HepG2 (cell line): Measurements from ENCODE around the gene HAO2. TPM values are rescaled to one million over a fixed set of nuclear protein-coding genes. Genes with fewer than 3 reads are reported as not detected.

Source experiments
- ATAC-seq: fragments of 200-7000 bp; cut with Tn5 transposase; 3 replicates; pipeline ENCODE4 v1.9.1; 2020; ENCODE audit warnings: mild to moderate bottlenecking, moderate library complexity
- BruUV-seq: library from RNA; stranded (reverse); fragments of 400-500 nt; replicated peaks from 2 replicates; lab custom pipeline; 2021; lab: Mats Ljungman, UMichigan
- CTCF ChIA-PET: fragments of 300-600 bp; formaldehyde crosslinking; extraction: SDS; loops from one replicate; lab custom pipeline; 2021; ENCODE audit warnings: low total read pairs, inconsistent platforms, low intra/inter-chr PET ratio; lab: Yijun Ruan, JAX
- POLR2A ChIA-PET: fragments of 350-600 bp; sonication (Branson Sonifier 250); formaldehyde crosslinking; loops from one replicate; lab custom pipeline; 2020; ENCODE audit warnings: antibody characterized with exemption, inconsistent platforms; lab: Yijun Ruan, JAX
- DNase-seq: peaks from one replicate; pipeline ENCODE4 v3.0.0-alpha.2; 2015; ENCODE audit warnings: low spot score
- FAIRE-seq: peaks from 3 replicates; lab custom pipeline; 2011; peaks lifted over from hg19 to GRCh38; lab: Jason Lieb, UNC
- H2AFZ ChIP-seq: one replicate; pipeline ENCODE4 v1.6.1; 2011; ENCODE audit warnings: low read length, inconsistent platforms
- H3K27ac ChIP-seq: fragments of 300-600 bp; 3 replicates; pipeline ENCODE4 v1.8.0; 2011; ENCODE audit warnings: mixed run types, mild to moderate bottlenecking, mixed read lengths, low read length, inconsistent platforms; ENCODE audit not compliant: insufficient read depth; ENCODE audit errors: extremely low read length
- H3K27me3 ChIP-seq, 2 experiments: fragments of 200-600 bp in 1 of 2; 2 replicates in 1 of 2; 3 replicates in 1 of 2; pipeline versions ENCODE4 v1.6.0 to v1.8.0; 2011; ENCODE audit warnings: low read length in 2 of 2, mild to moderate bottlenecking in 2 of 2, moderate library complexity in 2 of 2, inconsistent platforms in 1 of 2; ENCODE audit not compliant: insufficient read depth in 2 of 2, control insufficient read depth in 1 of 2
- H3K36me3 ChIP-seq, 2 experiments: fragments of 200-600 bp in 1 of 2; replicated peaks in 1 of 2; 2 replicates in 1 of 2; 3 replicates in 1 of 2; pipeline versions ENCODE4 v1.5.1 to v1.8.0; 2011; ENCODE audit warnings: low read length in 2 of 2, inconsistent platforms in 1 of 2; ENCODE audit not compliant: insufficient read depth in 2 of 2, control insufficient read depth in 1 of 2
- H3K4me1 ChIP-seq: 2 replicates; pipeline ENCODE4 v1.5.1; 2012; ENCODE audit warnings: low read length, inconsistent platforms; ENCODE audit not compliant: insufficient read depth
- H3K4me2 ChIP-seq: 2 replicates; pipeline ENCODE4 v1.6.0; 2011; ENCODE audit warnings: low read depth, low read length, inconsistent platforms
- H3K4me3 ChIP-seq, 3 experiments: fragments of 200-600 bp in 1 of 3; sonication (generic), shearing (Covaris generic) in 1 of 3; replicated peaks in 1 of 3; 2 replicates each; pipeline ENCODE4 v1.5.1; 2011 to 2016; ENCODE audit warnings: low read length in 3 of 3, inconsistent platforms in 2 of 3, low read depth in 2 of 3, mild to moderate bottlenecking in 2 of 3, control low read depth in 1 of 3, mixed read lengths in 1 of 3; ENCODE audit not compliant: insufficient read depth in 1 of 3
- H3K79me2 ChIP-seq: one replicate; pipeline ENCODE4 v1.6.1; 2011; ENCODE audit warnings: low read length, inconsistent platforms; ENCODE audit not compliant: insufficient read depth
- H3K9ac ChIP-seq: 2 replicates; pipeline ENCODE4 v1.6.0; 2011; ENCODE audit warnings: mild to moderate bottlenecking, low read depth, low read length, inconsistent platforms; ENCODE audit not compliant: insufficient read depth
- H3K9me3 ChIP-seq: 2 replicates; pipeline ENCODE4 v1.5.1; 2012; ENCODE audit warnings: mild to moderate bottlenecking, low read length
- H4K20me1 ChIP-seq: 2 replicates; pipeline ENCODE4 v1.6.0; 2011; ENCODE audit warnings: inconsistent platforms, mild to moderate bottlenecking, low read length, moderate library complexity; ENCODE audit not compliant: insufficient read depth
- AGO1 ChIP-seq: fragments of 200-400 bp; formaldehyde crosslinking; IDR thresholded peaks from 2 replicates; pipeline ENCODE4 v1.6.1; 2017; ENCODE audit warnings: mild to moderate bottlenecking, low read depth, low read length, moderate library complexity; ENCODE audit not compliant: poor library complexity, severe bottlenecking
- ATF2 ChIP-seq: sonication (generic); formaldehyde crosslinking; IDR thresholded peaks from 2 replicates; pipeline ENCODE4 v1.4.0; 2020; ENCODE audit warnings: missing genetic modification reagents
- DMAP1 ChIP-seq: IDR thresholded peaks from 2 replicates; pipeline ENCODE4 v1.6.1; 2016
- FOSL1 ChIP-seq: sonication (generic); formaldehyde crosslinking; IDR thresholded peaks from 2 replicates; pipeline ENCODE4 v1.9.0; 2021; ENCODE audit warnings: missing genetic modification reagents, borderline replicate concordance
- MYPOP ChIP-seq: sonication (generic); formaldehyde crosslinking; IDR thresholded peaks from 2 replicates; pipeline ENCODE4 v1.8.1; 2023; ENCODE audit warnings: mild to moderate bottlenecking, moderate library complexity, missing genetic modification reagents
- NAIF1 ChIP-seq: sonication (generic); formaldehyde crosslinking; IDR thresholded peaks from 2 replicates; pipeline ENCODE4 v1.5.0; 2020; ENCODE audit warnings: mild to moderate bottlenecking, missing genetic modification reagents, borderline replicate concordance
- PAX8 ChIP-seq: sonication (generic); formaldehyde crosslinking; IDR thresholded peaks from 2 replicates; pipeline ENCODE4 v1.8.0; 2022; ENCODE audit warnings: mild to moderate bottlenecking, missing genetic modification reagents, borderline replicate concordance
- ZNF101 ChIP-seq: sonication (generic); formaldehyde crosslinking; IDR thresholded peaks from 2 replicates; pipeline ENCODE4 v1.4.0; 2020; ENCODE audit warnings: mild to moderate bottlenecking, low read depth, missing genetic modification reagents, borderline replicate concordance
- ZNF18 ChIP-seq: sonication (generic); formaldehyde crosslinking; IDR thresholded peaks from 2 replicates; pipeline ENCODE4 v1.8.0; 2022; ENCODE audit warnings: mild to moderate bottlenecking, missing genetic modification reagents; ENCODE audit not compliant: insufficient replicate concordance
- ZNF597 ChIP-seq: sonication (generic); formaldehyde crosslinking; IDR thresholded peaks from 2 replicates; pipeline ENCODE4 v1.5.0; 2020; ENCODE audit warnings: missing genetic modification reagents
- ZNF674 ChIP-seq: sonication (generic); formaldehyde crosslinking; IDR thresholded peaks from 2 replicates; pipeline ENCODE4 v1.5.0; 2020; ENCODE audit warnings: low read depth, mild to moderate bottlenecking, missing genetic modification reagents
- ZSCAN5A ChIP-seq: sonication (generic); formaldehyde crosslinking; IDR thresholded peaks from 2 replicates; pipeline ENCODE4 v1.8.0; 2022; ENCODE audit warnings: mild to moderate bottlenecking, missing genetic modification reagents, borderline replicate concordance
- WGBS: methylation state at CpG from one replicate; pipeline ENCODE4 v1.1.6; 2017; ENCODE audit warnings: low lambda C conversion rate; 5-methylcytosine and 5-hydroxymethylcytosine counted together
- in situ Hi-C: cut with HindIII; loops from 2 replicates; pipeline ENCODE4 v1.10.0; 2017; ENCODE audit warnings: low pct_unique_long_range_greater_than_20kb; ENCODE audit not compliant: extremely low pct_ligation_motif_present
- intact Hi-C: fragments of 100-400 bp; cut with micrococcal nuclease; formaldehyde crosslinking; loops from one replicate; pipeline ENCODE4 v1.10.0; 2022; ENCODE audit not compliant: unreplicated experiment
- polyA plus RNA-seq, 8 experiments: library from polyadenylated mRNA; depleted of rRNA in 3 of 8; stranded (reverse) in 7 of 8; unstranded in 1 of 8; fragments of >200 nt; fragmentation: Illumina TruSeq in 4 of 8; extraction: Trizol in 4 of 8; gene quantifications; 2 replicates each; pipeline versions ENCODE4 v1.2.1 to v1.2.3, GENCODE V29; 2011 to 2016; ENCODE audit warnings: low read depth in 4 of 8, missing spikeins in 1 of 8, mixed read lengths in 1 of 8; ENCODE audit not compliant: insufficient read depth in 1 of 8
- total RNA-seq, 5 experiments: library from RNA; depleted of rRNA; stranded (reverse); fragments of >200 nt; fragmentation: Illumina TruSeq; extraction: Trizol; gene quantifications; 2 replicates each; pipeline ENCODE4 v1.2.3, GENCODE V29; 2016; ENCODE audit warnings: low read depth in 1 of 5
- TF ChIP-seq, protein P1 (sequence below): sonication (generic); formaldehyde crosslinking; IDR thresholded peaks from 2 replicates; pipeline ENCODE4 v1.9.0; 2022; ENCODE audit warnings: low read depth, missing genetic modification reagents

Gene HAO2
- total and polyA plus RNA-seq, 2 of the 13 experiments (the other 11 are each of a cell fraction or from before 2014, with no cell fraction given): 0.05 to 0.09 TPM

DNA sequence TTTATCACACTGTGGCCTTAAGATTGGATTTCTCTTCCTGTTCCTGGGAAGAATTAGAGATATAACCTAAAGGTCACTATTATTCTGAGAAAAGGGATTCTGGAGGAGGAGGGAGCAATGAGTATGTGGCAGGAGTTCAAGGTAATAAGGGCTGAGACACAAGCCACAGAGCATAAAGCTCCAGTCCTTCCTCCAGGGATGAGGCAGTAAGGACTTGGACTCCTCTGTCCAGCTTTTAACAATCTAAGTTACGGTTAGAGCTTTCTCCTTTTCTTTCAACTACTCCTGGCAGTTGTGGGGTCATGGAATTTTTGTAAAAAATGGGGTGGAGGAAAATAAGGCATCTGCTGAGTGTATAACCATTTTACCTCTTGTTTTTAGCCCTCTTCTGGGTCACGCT is 46.4 kb downstream of the HAO2 start, which contains the start of gene HSD3B2 (continued):
- no peak for TF ChIP-seq ZNF18 (CRISPR knock-in tag)
- TF ChIP-seq ZNF597 (CRISPR knock-in tag): no peak
- TF ChIP-seq ZSCAN5A (CRISPR knock-in tag): no peak
- no peak for TF ChIP-seq ZNF674 (CRISPR knock-in tag)
- no peak for TF ChIP-seq AGO1
- no peak for TF ChIP-seq ZNF101 (CRISPR knock-in tag)
- TF ChIP-seq, all 625 proteins: peak for 0

DNA sequence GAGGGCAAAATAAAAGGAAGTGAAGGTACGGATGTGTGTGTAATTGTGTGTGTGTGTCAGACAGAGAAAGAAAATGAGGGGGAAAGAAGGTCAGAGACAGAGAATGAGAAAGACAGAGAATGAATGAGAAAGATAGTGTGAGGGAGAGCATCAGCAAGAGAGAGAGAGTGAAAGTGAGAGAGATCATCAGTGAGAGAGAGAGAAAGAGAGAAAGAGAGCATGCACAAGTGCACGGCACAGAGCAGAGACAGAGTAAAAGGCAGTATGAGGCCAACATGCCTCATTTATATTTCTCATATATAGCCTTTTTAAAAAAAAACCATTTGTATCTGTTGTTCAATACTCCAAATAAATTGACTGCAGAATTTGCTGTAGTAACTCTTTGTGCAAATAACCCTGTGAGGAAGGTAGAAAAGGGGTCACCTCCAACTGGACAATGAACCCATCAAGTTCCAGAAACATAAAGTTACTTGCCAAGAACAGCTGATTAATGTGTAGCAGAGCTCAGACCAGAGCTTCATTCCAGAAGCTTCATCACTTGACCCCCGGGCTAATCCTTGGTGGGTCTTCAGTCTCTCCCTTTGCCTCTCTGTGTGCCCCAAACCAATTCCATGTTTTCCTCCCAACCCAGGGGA is 47.5 kb downstream of the HAO2 start:
- ChIA-PET POLR2A (no interaction called here), CTCF (no interaction called here)
- H3K27me3 ChIP-seq: peaks cover 0 to 5% of the 10 kb centered on the region in 2 experiments; a peak in 1 of 5 replicates
- no peak overlapping the region for H3K4me2 ChIP-seq
- no peak overlapping the region for H3K27ac ChIP-seq
- H4K20me1 ChIP-seq: no peaks in the 10 kb centered on the region
- no peak for ATAC-seq
- no peak for FAIRE-seq
- no peaks in the 10 kb centered on the region for H3K79me2 ChIP-seq
- no peaks in the 10 kb centered on the region for H3K4me1 ChIP-seq
- no peaks in the 10 kb centered on the region for H3K9me3 ChIP-seq
- no peak overlapping the region for H3K4me3 ChIP-seq
- H3K36me3 ChIP-seq: no peaks in the 10 kb centered on the region
- no peak for DNase-seq
- H3K9ac ChIP-seq: no peak overlapping the region
- BruUV-seq: no TSS peak
- 2% methylated on average over 3 of the region's 3 CpGs for WGBS
- in situ Hi-C loops: no loop called here
- intact Hi-C loops: no loop called here
- H2AFZ ChIP-seq: no peak overlapping the region
- TF ChIP-seq DMAP1 (CRISPR knock-in tag): no peak
- no peak for TF ChIP-seq MYPOP (CRISPR knock-in tag)
- TF ChIP-seq, protein P1, sequence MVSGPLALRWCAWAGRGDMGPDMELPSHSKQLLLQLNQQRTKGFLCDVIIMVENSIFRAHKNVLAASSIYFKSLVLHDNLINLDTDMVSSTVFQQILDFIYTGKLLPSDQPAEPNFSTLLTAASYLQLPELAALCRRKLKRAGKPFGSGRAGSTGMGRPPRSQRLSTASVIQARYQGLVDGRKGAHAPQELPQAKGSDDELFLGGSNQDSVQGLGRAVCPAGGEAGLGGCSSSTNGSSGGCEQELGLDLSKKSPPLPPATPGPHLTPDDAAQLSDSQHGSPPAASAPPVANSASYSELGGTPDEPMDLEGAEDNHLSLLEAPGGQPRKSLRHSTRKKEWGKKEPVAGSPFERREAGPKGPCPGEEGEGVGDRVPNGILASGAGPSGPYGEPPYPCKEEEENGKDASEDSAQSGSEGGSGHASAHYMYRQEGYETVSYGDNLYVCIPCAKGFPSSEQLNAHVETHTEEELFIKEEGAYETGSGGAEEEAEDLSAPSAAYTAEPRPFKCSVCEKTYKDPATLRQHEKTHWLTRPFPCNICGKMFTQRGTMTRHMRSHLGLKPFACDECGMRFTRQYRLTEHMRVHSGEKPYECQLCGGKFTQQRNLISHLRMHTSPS (CRISPR knock-in tag): no peak
- TF ChIP-seq FOSL1: no peak
- no peak for TF ChIP-seq PAX8 (CRISPR knock-in tag)
- TF ChIP-seq NAIF1 (CRISPR knock-in tag): no peak
- no peak for TF ChIP-seq ATF2 (CRISPR knock-in tag)
